GM19463 (cell line): Measurements from ENCODE around the gene TMEM116.

Experiments
- ATAC-seq: cut with Tn5 transposase; IDR thresholded peaks from one replicate; pipeline ENCODE4 v1.9.1; 2021; ENCODE audit warnings: mild to moderate bottlenecking, moderate library complexity; ENCODE audit not compliant: unreplicated experiment

The TMEM116 gene

DNA sequence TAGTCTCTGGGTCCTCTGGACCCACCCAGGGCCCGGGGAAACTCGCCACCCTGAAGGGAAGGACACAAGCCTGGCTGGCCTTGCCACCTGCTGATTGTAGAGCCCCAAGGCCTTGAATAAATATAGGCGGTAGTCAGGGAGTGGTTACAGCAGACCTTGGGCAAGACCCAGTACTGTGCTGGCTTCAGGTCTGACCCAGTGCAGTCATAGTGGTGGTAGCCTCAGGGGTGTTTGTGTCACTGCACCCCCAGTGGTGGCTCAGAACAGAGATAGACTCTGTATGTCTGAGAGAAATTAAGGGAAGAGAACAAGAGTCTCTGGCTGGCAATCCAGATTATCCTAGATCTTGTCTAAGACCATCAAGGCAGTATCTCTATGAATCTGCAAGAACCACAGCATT is 107.5 kb downstream of the TMEM116 start:
- ATAC-seq, result no peak

- ATAC-seq, result no peak
Measured at GRCh38 chr12:111904446-111904975, 108.5 kb downstream of the TMEM116 start.

GRCh38 chr12:111901182-111901581 is 111.8 kb downstream of the TMEM116 start:
- no peak for ATAC-seq

DNA sequence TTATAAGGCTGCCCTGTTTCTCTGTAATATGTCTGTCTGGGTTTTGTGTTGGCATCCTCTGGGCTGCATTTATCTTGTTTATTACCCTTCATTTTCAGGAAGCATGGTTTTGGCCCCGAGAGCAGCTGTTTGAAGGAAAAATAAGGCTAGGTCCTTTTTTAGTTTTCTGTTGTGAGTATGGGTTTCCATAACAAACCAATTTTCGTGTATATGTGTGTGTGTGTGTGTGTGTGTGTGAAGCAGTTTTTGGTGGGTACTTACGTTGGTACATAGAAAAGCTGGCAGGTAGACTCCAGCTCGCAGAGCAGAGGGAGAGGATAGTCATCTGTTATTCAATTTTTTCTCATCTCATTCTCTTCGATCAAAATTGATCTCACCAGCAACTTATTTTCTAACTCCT is 118.4 kb downstream of the TMEM116 start:
- ATAC-seq, result no peak

GRCh38 chr12:111893287-111893686 is 119.7 kb downstream of the TMEM116 start:
- no peak for ATAC-seq

DNA sequence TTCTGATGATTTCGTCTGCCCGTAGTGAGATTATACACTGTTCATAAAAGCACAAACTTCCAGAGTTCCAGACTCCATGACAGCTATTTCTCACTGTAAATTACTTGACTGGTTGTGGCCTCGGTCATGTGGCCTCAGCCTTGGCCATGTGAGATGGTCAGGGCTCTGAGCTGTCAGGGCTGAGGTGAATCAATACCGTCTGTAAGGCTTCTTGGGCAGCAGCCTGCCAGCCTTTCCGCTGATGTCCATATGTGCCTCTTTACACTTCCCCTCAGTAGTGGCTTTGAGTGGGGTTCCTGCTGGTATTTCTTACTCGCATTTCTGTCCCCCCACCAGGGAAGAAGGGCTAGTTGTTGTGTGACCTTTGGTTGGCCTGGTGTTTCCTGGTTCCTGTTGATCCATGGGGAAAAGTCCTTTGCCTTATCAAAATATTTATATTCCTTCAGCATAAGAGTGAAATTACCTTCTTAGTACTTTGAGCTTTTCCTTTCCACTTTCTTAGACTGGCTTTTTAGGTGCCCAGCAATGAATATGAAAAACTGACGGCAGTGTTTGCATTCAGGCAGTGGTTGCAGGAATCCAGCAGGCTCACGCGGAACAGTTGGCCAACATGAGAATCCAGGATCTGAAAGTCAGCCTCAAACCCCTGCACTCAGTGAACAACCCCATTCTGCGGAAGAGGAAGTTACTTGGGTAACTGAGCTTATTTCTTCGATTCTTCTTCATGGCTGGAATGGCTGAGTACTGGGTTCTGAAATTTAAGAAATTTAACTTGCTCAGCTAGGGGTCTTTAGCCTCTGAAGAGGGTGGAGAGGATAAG is 124.8 kb downstream of the TMEM116 start:
- no peak for ATAC-seq

- no peak for ATAC-seq
Measured at GRCh38 chr12:111886662-111887545, 126.1 kb downstream of the TMEM116 start.

DNA sequence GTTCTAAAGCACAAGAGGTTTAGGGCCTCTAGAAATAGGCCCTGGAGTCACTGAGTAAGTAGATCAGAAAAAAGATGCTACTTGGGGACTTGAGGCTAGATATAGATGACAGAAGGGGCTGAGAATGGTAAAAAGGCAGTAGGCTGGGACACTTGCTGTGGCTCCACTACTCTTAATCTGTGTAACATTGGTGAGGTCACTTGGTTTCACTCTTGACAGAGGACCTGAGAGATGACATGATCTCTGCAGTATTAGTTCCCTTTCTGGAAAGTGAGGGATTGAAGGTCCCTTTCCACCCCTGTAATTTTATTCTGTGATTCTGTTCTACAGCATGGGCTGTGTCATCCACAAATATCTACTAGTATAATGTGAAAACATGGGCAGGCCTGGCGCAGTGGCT is 131.2 kb downstream of the TMEM116 start:
- ATAC-seq, result no peak
